ENCODE measurements around the gene NANOGP8.

DNA sequence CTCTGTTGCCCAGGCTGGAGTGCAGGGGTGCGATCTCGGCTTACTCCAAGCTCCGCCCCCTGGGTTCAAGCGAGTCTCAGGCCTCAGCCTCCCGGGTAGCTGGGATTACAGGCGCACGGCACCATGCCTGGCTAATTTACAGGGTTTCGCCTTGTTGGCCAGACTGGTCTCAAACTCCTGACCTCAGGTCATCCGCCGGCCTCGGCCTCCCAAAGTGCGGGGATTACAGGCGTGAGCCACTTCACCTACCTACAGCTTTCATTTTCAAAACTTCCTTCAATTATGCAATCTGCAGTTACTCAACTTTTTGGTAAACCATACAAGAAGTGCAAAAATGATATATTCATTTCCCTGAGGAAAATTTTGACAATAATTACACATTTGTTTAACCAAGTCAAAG, 14.0 kb downstream of the NANOGP8 start:
- TF ChIP-seq, protein P1, sequence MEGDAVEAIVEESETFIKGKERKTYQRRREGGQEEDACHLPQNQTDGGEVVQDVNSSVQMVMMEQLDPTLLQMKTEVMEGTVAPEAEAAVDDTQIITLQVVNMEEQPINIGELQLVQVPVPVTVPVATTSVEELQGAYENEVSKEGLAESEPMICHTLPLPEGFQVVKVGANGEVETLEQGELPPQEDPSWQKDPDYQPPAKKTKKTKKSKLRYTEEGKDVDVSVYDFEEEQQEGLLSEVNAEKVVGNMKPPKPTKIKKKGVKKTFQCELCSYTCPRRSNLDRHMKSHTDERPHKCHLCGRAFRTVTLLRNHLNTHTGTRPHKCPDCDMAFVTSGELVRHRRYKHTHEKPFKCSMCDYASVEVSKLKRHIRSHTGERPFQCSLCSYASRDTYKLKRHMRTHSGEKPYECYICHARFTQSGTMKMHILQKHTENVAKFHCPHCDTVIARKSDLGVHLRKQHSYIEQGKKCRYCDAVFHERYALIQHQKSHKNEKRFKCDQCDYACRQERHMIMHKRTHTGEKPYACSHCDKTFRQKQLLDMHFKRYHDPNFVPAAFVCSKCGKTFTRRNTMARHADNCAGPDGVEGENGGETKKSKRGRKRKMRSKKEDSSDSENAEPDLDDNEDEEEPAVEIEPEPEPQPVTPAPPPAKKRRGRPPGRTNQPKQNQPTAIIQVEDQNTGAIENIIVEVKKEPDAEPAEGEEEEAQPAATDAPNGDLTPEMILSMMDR (conservative IDR thresholded peaks at IDR 0.05) = no peak
- TF ChIP-seq ZFX (IDR thresholded peaks at IDR 0.05) = no peak
